Parathyroid adenoma (tissue), 2 donors: ENCODE data around the gene PERM1.

Source experiments
- H2AFZ ChIP-seq: fragments of 300-600 bp; sonication (generic); one replicate; pipeline ENCODE4 v1.7.0; 2017; ENCODE audit warnings: antibody characterized with exemption, mild to moderate bottlenecking
- H3K27ac ChIP-seq: fragments of 300-600 bp; sonication (generic); one replicate; pipeline ENCODE4 v1.7.0; 2017
- H3K27me3 ChIP-seq: fragments of 300-600 bp; sonication (generic); one replicate; pipeline ENCODE4 v1.7.0; 2017; ENCODE audit warnings: low read length; ENCODE audit not compliant: control insufficient read depth, insufficient read depth
- H3K36me3 ChIP-seq: fragments of 300-600 bp; sonication (generic); one replicate; pipeline ENCODE4 v1.7.0; 2017; ENCODE audit warnings: low read length; ENCODE audit not compliant: control insufficient read depth, insufficient read depth
- H3K4me1 ChIP-seq: fragments of 300-600 bp; sonication (generic); one replicate; pipeline ENCODE4 v1.7.0; 2017; ENCODE audit warnings: control low read depth
- H3K4me2 ChIP-seq: fragments of 300-600 bp; sonication (generic); one replicate; pipeline ENCODE4 v1.7.0; 2017; ENCODE audit warnings: low read length
- H3K4me3 ChIP-seq: fragments of 300-600 bp; sonication (generic); one replicate; pipeline ENCODE4 v1.7.0; 2017; ENCODE audit warnings: low read depth, low read length
- H3K79me2 ChIP-seq: fragments of 300-600 bp; sonication (generic); one replicate; pipeline ENCODE4 v1.7.0; 2017; ENCODE audit warnings: control low read depth
- H3K9ac ChIP-seq: fragments of 300-600 bp; sonication (generic); one replicate; pipeline ENCODE4 v1.7.0; 2017; ENCODE audit warnings: mild to moderate bottlenecking
- H3K9me3 ChIP-seq: fragments of 300-600 bp; sonication (generic); one replicate; pipeline ENCODE4 v1.7.0; 2017; ENCODE audit warnings: low read length; ENCODE audit not compliant: control insufficient read depth
- CTCF ChIP-seq: fragments of 300-600 bp; sonication (generic); IDR thresholded peaks from one replicate; pipeline ENCODE4 v1.7.0; 2017; ENCODE audit warnings: antibody characterized with exemption, mild to moderate bottlenecking
- donor health status: primary hyperparathyroidism.

Gene PERM1

DNA sequence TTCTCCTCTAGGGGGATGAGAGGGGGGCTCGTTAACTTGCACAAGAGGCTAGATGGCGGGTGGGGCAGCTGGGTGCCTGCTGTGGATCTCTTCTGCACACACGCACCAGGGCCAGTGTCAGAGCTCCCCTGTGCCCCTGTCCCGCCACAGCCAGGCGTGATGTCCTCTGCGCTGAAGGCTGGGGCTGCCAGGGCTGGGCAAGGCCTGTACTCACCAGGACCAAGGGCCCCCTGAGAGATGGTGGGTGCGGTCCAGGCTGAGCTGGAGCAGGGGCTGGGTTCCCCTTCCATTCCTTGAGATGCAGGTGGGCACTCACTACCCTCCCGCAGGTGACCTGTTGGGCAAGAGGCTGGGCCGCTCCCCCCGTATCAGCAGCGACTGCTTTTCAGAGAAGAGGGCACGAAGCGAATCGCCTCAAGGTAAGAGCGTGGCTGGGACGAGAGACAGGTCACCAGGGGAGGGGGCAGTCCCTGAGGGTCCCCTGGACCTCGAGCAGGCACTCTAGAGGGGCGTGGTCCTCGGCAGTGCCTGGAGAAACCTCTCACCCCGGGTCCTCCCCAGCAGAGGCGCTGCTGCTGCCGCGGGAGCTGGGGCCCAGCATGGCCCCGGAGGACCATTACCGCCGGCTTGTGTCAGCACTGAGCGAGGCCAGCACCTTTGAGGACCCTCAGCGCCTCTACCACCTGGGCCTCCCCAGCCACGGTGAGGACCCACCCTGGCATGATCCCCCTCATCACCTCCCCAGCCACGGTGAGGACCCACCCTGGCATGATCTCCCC is 43.0 kb downstream of the PERM1 start:
- no peak overlapping the region for H3K9ac ChIP-seq
- H3K9me3 ChIP-seq, result no peaks in the 10 kb centered on the region
- H3K4me2 ChIP-seq, result no peak overlapping the region
- no peaks in the 10 kb centered on the region for H3K36me3 ChIP-seq
- H3K27me3 ChIP-seq, result no peaks in the 10 kb centered on the region
- no peak overlapping the region for H3K27ac ChIP-seq
- H2AFZ ChIP-seq, result no peak overlapping the region
- H3K4me1 ChIP-seq, result peaks cover 2% of the 10 kb centered on the region
- no peak for TF ChIP-seq CTCF
- no peaks in the 10 kb centered on the region for H3K79me2 ChIP-seq
- no peak overlapping the region for H3K4me3 ChIP-seq

DNA sequence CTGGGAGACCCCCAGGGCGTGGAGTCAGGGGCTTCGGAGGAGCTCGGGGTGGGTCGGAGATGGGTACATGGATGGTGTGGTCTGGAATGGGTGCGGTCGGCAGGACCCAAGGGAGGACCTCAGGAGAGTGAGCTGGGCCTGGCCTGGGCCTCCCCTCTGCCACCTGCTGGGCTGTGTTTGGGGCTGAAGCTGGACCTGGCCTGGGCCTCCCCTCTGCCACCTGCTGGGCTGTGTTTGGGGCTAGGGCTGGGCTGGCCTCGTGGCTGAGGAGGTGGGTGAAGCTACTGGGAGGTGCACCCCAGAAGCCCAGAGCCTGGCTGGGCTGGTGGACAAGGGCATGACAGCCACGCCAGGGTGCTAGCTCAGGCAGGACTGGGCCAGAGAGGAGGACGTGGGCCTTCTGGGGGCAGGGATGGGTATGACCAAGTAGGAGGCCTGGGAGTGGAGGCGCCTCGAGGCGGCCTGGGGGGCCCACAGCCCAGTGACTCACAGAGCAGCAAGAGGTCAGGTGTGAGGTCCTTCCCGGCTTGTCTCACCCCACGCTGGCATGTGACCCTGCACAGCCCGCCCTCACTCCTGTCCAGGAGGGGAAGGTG is 43.7 kb downstream of the PERM1 start:
- Histone ChIP-seq H2AFZ (no peak overlapping the region), H3K36me3 (no peaks in the 10 kb centered on the region), H3K9ac (no peak overlapping the region), H3K4me2 (no peak overlapping the region), H3K27ac (no peak overlapping the region), H3K4me3 (no peak overlapping the region), H3K27me3 (no peaks in the 10 kb centered on the region), H3K4me1 (peaks cover 2% of the 10 kb centered on the region), H3K79me2 (no peaks in the 10 kb centered on the region), H3K9me3 (no peaks in the 10 kb centered on the region)
- peak; percentile 19 for TF ChIP-seq CTCF

DNA sequence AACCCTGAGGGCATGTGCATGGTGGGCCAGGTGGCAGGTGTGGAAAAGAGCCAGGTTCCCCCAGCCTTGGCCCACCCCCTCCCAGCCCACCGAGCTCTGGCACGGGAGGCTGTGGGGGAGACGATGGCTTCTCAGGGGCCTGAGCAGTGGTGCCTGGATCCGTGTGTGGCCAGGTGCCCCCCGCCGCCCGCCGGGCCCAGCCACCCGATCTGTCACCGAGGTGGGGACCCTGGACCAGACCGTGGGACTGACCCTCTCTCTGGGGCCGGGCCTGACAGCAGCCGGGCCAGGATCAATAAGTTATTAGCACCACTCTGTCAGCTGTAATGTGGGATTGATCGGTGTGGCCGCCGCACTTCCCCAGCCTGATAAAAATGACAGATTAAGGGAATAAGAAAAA is 44.4 kb downstream of the PERM1 start:
- TF ChIP-seq CTCF, result no peak
- no peak overlapping the region for H3K4me3 ChIP-seq
- no peaks in the 10 kb centered on the region for H3K9me3 ChIP-seq

DNA sequence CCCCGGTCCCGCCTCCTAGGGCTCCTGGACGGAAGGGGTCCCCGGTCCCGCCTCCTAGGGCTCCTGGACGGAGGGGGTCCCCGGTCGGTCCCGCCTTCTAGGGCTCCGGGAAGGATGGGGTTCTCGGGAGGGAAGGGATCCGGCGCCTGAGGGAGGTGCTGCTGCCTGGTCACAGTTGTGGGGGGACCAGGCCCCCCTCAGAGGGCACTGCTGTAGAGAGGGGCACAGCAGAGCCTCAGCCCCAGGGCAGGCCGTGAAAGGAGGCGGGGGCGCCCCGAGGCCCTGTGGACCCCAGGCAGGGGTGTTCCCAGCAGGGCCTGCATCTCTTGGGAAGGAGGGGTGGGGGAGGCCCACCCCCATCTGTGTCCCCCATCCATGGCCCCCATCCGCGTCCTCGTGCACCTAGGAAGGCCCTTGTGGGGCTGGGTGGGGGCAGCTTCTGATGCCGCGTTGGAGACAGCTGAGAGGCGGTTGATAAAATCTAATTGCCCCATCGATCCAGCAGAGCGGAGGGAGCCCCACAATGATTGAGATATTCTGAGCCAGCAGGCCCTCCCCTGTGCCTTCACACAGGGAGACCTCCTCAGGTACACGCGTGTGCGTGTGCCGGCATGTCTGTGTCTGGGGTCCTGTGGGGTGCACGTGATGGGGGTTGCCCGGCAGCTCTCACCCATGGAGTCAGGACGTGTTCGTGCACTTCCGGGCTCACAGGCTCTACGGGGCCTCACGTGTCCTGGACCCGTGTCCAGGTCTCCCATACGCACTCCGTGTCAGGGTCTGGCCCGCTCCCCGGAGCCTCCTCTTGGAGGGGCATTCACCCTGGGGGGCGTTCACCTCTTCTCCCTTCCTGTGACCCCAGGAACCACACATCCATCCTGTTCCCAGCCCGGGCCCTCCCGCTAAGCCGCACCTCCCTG is 45.3 kb downstream of the PERM1 start:
- Histone ChIP-seq H3K9ac (no peak overlapping the region), H2AFZ (no peak overlapping the region), H3K36me3 (no peaks in the 10 kb centered on the region), H3K27me3 (no peaks in the 10 kb centered on the region), H3K79me2 (no peaks in the 10 kb centered on the region), H3K4me2 (no peak overlapping the region), H3K27ac (no peak overlapping the region), H3K4me3 (no peak overlapping the region), H3K4me1 (peaks cover 2% of the 10 kb centered on the region), H3K9me3 (no peaks in the 10 kb centered on the region)
- TF ChIP-seq CTCF, result no peak

More for the DNA sequence above, 44.4 kb downstream of the PERM1 start:
- no peaks in the 10 kb centered on the region for H3K27me3 ChIP-seq
- peaks cover 2% of the 10 kb centered on the region for H3K4me1 ChIP-seq
- H2AFZ ChIP-seq, result no peak overlapping the region
- H3K36me3 ChIP-seq, result no peaks in the 10 kb centered on the region
- H3K9ac ChIP-seq, result no peak overlapping the region
- H3K4me2 ChIP-seq, result no peak overlapping the region
- H3K79me2 ChIP-seq, result no peaks in the 10 kb centered on the region
- no peak overlapping the region for H3K27ac ChIP-seq
